Esophagus mucosa (tissue), 1 donor: Measurements from ENCODE around the gene PDE10A. TPM values are rescaled to one million over a fixed set of nuclear protein-coding genes. Genes with fewer than 3 reads are reported as not detected.
"Not testable (repeated sequence)": the region's sequence is repeated elsewhere in the genome, so short reads cannot be mapped to it uniquely, and the experiment has no call there.

Source experiments
- ATAC-seq: fragments of 200-7000 bp; cut with Tn5 transposase; one replicate; pipeline ENCODE4 v1.9.1; 2020
- total RNA-seq: library from RNA; stranded (reverse); gene quantifications from one replicate; pipeline ENCODE4 v1.2.4, GENCODE V29; 2023
- donor health status: DM: yes; HTN: yes; CAD: no.

PDE10A gene
- total RNA-seq, 1 donor from 2014 or later, result 0.72 TPM

DNA sequence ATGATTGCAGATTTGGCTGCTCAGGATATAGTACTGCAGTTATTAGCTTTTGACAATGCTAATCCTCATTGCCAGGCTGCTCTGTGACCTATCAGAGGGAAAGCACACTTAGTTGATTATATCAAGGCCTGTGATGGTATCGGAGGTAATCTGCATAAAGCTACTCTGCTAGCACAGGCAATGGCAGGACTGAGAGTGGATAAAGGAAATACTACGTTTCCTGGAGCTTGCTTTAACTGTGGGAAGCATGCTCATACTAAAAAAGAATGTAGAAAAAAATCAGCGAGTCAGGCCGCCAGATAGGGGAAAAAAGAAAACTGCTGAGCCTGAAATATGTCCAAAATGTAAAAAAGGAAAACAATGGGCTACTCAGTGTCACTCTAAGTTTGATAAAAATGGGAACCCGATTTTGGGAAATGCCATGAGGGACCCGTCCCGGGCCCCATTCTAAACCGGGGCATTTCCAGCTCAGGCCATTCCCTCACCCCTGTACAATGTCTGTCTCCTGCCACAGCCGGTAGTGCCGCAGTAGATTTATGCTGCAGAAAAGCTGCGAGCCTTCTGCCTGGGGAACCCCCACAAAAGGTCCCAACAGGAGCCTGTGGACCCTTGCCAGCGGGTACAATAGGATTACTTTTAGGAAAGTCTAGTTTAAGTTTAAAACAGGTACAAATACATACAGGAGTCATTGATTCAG, 203.3 kb downstream of the PDE10A start:
- ATAC-seq, result not testable (repeated sequence)

DNA sequence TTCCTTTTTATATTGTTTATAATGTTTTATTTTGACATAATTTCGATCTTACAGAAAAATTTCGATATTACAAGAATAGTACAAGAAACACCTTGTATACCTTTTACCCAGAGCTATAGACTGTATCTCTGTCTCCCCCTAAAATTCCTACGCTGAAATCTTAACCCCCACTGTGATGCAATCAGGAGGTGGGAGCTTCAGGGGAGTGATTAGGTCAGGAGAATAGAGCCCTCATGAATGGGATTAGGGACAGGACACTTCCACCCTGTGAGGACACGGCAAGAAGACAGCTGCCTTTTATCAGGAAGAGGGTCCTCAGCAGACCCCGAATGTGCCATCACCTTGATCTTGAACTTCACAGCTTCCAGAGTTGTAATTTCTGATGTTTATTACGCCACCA, 204.9 kb downstream of the PDE10A start:
- no peak for ATAC-seq

DNA sequence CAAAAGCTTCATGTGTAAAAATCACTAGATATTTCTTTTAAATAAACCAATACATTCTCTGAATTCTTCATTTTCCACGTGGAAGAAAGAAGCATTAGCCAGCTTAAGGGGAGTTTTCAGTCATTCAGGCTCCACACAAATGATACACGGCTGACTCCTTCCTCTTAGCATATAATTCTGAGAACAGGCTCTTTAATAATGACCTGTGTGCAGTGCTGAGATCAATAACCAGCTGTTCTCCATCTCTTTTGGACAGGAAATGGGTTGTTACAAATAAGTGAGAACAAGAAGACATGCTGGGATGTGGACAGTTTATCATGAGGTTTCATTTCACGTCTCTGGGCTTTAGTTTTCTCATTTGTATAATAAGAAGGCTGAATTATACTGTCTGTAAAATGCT, 206.8 kb downstream of the PDE10A start:
- no peak for ATAC-seq

DNA sequence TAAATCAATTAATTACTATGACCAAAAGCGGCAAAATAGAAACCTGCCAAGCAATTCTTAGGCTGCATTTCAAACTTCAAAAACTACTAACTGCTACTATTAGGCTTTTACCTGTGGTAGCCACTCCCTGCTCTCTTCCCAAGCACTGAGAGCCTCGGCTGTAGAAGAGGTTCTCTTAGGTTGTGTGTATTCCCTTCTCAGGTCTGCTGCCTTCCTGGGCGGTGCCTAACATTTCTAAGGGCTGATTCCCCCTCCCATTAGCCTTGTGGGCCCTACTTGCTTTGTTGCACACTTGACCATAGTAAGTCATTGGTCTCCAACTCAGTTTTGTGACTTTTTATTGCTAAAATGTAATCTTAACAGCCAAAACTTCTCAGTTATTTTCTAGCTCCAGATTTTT, 207.6 kb downstream of the PDE10A start:
- no peak for ATAC-seq

DNA sequence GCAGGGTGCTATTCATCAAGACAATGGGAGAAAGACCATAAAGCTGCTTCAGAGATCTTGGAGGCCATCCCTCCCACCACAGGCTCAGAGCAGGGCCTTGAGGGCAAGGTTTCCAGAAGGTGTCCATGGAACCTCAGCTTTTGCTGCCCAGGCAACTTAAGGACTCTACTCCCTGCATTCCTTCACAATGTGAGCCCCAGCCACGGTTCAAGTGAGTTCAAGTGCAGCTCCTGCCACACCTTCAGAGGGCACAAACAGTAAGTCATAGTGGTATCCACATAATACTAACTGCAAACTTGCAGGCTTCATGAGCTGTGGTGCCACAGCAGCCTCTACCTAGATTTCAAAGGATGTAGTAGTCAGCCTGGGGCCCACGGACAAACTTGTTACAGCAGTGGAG, 209.6 kb downstream of the PDE10A start:
- ATAC-seq, result no peak

DNA sequence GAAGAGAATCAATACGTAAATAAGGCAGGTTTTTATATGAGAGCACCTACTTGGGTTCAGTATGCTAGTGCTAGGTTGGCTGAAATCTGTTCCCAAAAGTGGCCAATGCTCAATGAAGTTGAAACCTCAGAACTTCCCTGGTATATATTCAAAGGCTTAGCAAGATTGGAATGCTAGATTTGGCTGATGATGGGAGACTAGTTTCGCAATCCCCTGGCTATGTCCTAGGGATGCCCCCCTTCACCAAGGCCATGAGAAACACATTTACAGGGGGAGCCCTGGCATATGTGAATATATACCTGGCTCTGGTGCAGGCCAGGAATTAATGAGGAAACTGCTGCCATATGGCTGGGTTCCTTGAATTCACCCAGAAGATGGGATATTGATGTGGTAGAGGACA, 211.2 kb downstream of the PDE10A start:
- no peak for ATAC-seq

DNA sequence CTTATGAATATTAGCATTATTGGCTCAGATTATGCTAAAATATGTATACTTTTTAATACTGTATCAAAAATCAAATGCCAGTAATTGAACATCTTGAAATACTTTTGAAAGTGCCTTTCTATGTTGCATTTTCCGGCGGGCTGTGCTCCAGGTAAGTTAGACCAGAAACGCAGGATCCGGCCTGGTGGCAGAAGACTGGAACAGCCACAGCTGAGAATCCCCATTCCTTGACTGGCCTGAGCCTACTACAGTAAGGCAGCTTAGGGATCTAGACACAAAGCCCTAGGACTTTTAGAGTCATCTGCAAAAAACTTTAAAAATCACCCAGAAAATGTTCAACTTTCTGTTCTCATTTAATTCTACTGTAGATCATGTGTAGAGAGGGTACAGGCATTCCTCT, 214.8 kb downstream of the PDE10A start:
- ATAC-seq, result no peak

DNA sequence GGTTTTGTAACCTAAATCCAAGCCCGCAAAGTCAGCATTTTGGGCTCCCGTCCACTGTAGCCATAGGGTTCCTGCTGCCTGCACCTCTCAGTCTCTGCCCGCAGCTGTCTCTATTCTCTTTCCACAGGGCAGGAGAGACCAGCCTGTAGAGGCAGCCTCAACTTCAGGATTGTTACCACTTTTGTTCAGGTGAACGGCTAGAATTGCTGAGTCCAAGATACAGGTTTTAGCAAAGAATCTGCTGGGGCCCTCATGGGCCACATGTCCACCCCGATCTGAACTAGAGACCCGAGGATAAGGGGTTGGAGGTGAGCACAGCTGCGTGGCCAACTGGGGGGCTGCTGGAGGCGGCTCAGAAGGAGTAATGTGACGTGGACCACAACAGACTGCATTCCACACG, 215.9 kb downstream of the PDE10A start:
- no peak for ATAC-seq

DNA sequence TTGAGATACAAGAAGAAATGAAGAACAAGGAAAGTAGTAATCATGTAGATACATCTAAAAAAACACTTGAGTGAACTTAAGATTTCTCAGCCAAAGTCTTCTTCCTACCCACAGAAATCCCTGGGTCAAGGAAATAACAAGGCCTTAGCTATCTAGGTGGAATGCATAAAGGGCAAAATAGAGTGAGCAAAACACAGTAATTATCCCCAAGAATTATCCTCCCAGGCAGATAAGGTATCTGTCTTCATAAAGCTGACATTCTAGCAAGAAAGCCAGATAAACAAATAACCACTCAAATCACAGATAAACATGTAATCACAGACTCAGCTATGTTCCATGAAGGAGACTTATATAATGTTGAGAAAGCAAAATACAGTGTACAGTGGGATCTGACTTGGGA, 216.7 kb downstream of the PDE10A start:
- no peak for ATAC-seq

DNA sequence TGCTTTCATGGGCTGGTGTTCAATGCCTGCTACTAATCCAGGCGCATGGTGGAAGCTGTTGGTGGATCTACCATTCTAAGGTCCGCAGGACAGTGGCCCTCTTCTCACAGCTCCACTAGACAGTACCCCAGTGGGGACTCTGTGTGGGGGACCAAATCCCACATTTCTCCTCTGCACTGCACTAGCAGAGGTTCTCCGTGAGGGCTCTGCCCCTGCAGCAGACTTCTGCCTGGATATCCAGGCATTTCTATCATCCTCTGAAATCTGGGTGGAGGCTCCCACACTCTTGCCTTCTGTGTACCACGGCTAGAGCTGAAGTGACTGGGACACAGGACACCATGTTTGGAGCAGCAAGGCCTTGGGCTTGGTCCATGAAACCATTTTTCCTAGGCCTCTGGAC, 219.6 kb downstream of the PDE10A start:
- ATAC-seq, result no peak

DNA sequence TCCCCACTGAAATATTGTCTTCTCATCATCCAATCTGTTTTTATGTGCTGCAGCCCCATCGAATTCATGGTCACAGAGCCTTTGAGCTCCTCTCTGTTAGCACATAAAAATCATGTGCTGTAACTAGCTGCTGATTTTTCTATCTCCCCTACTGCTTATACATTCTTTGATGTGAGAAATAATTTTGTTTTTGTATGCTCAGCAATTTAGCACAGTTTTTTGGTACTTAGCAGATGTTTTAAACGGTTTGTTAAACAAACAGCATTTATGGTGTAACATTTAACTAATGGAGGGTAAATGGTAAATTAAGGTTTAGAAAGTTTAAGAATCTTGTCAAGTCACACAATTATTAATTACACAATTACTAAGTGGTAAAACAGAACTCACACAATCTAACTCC, 221.9 kb downstream of the PDE10A start:
- ATAC-seq, result no peak

DNA sequence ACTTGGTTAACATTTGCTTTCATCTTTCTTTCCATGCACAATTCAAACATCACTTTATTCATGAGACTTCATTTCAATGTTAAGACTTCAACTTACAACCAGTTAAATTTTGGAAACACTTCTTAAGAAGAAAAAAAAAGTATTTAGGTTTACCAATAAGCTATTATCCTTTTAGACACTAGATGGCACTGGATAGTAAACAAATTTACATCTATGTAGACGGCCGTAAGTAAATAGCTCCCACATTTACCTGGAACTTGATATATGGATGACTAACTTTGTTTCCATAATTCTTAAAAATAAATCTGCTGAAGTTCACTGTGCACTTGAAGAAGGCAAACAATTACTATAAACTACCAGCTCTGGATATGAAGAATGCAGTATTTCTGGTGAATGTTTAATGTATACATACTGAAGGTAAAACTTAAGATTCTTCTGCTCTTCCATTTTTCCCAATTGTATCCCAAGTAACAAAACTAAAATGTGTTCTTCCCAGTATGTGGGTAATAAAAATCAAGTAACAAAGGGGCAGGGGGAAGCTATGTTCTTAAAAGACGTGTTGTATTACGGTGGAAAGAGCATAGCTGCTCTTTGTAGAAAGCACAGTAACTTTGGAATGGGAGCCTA, 223.0 kb downstream of the PDE10A start:
- no peak for ATAC-seq

DNA sequence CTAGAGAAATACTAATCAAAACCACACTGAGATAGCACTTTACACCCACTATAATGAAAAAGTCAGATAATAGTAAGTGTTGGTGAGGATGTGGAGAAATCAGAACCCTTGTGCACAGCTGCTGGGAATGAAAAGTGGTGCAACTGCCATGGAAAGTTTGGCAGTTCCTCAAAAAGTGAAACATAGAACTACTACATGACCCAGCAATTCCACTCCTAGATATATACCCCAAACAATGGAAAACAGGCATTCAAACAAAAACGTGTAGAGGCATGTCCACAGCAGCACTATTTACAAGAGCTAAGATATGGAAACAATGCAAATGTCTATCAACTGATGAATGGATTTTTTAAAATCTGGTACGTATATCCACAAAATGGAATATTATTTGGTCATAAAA, 236.1 kb downstream of the PDE10A start:
- ATAC-seq, result no peak

DNA sequence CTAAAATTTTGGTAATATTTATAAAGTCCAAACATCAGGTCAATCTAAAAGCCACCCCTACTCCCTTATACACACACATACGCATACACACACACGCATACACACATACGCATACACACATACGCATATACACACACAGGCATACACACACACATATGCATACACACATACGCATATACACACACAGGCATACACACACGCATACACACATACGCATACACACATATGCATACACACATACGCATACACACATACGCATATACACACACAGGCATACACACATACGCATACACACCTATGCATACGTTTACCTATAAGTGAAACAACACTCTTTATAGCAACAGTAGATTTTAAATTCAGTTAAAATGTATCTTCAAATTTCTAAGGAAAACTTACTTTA, 240.8 kb downstream of the PDE10A start:
- no peak for ATAC-seq

DNA sequence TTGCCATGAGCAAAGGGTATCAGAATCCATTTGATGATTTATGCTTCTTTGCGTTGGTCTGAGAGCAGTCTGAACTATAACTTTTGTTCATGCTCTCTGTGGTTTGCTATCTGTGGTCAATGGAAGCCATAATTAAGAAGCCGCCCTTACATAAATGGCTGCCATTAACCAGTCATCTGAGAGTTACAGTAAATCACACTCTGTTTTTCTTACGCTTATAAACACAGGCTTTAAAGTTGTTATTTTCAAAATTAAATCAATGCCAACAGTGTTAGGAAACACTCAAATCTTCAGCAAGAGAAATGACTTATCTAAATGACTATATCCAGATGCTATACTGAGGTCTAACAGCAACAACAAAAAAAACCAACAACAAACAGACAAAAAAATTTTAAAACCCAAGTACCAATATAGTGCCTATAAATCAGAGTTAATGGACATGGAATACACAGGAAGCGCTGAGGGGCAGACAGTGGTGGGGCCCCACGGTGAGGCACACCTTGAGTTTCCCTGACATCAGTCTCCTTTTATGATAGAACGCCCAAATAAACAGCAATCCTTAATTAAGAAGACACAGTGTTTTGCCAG, 245.7 kb downstream of the PDE10A start:
- ATAC-seq, result no peak

DNA sequence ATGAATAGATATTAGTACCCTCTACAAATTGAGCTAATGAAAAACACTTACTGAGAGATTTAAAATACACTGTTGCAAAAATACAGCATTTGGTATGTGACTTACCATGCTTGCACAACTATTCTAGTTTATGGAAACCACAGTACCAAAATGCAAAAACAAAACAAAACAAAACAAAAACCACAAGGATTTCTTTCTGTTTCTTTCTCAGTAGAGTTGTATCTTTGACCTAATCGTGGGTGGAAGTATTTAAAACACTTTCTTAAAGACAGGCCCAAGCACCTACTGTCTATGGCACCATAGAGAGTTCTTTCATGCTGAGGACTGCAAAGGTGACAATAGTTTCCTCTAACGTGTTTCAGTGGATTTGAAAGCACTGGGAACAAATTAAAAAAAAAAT, 258.3 kb downstream of the PDE10A start:
- ATAC-seq, result no peak

DNA sequence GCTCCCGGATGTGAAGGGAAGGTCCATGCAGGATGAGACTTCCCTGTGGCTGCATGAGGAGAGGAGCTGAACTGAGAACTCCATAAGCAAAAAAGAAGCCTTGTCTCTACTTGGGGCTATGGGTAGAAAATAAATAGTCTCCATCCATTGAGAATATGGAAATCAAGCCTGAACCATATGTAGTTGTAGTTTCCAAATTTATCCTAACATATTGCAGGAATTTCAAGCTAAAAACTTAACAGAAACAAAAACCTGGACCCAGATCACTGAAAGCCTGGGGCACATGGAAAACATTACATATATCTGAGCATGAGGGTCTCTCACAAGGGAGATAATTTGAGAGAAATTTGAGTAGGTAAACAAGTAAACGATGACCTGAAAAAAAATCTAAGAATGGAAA, 258.7 kb downstream of the PDE10A start:
- no peak for ATAC-seq

DNA sequence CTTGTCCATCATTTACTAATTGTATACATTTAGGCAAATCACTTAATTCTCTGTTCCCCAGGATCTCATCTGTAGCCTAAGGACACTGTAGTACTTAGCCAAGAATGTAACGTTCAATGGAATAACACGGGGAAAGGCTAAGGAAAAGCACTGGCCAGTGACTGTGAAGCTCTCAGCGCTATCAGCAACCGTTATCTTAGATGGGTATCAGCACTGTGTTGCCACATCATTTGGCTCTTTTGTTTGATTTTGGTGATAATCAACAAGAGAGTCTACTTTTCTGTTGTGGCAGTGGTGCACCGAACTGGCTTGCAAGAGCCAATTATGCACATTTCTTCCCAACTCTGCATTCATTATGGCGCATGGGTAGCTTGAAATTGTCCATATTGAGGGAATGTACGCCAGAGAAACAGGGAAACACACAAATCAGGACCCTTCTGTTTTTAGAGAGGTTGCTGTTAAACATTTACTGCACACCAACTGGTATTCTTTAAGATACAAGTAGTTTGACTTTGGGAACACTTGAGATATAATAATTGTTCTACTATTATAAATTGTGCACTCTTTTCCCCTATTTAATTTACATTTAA, 259.9 kb downstream of the PDE10A start:
- no peak for ATAC-seq

DNA sequence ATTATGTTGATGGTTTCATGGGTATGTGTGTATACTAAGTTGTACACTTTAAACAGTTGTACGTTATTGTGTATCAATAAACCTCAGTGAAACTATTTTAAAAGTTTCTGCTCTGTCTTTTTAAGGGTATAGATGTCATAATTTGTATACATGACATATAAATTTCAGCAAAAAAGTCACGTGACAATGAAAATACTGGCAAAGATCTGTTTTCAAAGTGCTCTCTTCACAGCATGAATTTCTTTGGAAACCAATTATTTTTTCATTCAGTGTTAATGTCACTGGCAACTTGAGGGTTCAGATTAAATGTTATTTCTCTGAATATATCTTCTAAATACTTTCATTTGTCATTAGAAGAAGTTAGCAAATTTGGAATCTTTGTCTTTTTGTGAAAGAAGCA, 261.9 kb downstream of the PDE10A start:
- ATAC-seq, result no peak

DNA sequence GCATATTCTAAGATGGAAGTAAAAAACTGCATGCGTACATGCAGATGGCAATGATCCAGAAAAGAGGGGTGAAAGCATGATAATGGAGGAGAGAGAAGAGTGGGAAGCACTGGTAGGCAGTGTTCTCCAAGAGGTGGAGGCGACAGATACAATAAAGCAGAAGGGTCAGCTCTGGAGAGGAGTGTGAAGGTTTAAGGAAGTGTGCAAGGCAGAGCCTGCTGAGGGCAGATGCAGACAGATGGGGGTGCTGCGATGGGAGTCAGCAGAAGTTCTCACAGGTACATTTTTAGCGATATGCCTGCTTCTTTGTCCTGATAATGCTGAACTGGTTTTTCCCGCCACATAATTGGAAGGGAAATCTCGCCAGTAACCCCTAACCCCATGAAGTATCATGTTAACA, 272.6 kb downstream of the PDE10A start:
- no peak for ATAC-seq

DNA sequence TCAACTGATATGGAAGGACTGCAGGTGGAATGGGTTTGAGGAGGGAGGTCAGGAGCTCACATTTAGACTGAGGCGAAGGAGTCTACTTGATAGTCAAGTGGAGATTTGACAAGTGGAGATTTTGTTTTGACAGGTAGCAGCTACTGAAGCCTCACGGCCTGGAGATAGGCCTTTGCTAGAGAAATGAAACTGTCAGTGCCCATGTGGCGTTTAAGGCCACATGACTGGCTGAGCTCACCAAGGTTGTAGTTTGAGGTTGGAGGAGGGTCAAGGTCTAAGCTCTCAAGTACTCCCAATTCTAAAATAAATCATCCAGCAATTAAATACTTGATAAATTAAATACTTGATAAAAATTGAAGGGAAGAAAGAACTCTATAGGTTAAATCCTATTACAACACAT, 273.5 kb downstream of the PDE10A start:
- no peak for ATAC-seq

DNA sequence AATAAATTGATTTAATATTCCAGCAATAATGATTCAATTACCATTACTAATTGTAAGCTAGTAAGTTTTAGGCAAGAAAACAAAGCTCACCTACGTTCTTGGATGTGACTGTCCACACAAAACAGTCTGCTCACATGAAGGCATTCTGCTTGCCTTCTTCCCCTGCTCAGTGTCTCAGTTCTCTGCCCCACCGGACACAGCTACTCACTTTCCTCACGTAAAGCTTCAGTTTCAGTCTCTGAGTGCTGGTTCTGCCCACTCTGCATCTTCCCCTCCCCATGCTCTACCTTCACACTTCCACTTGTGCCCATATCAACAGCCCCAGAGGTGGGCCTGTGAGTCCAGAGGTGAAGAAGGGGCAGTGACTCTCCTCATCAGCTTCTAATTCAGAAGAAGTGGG, 279.7 kb downstream of the PDE10A start:
- no peak for ATAC-seq

DNA sequence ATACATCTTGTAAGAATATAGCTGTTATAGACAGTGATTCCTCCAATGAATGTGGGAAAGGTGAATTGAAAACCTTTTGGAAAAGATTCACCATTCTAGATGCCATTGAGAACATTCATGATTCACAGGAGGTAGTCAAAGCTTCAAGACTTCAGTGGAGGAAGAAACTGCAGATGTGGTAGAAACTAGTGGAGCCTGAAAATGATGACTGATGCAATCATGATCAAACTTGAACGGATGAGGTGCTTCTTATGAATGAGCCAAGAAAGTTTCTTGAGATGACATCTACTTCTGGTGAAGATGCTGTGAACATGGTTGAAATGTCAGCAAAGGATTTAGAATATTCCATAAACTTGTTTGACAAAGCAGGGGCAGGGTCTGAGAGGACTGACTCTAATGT, 286.9 kb downstream of the PDE10A start:
- ATAC-seq, result no peak

DNA sequence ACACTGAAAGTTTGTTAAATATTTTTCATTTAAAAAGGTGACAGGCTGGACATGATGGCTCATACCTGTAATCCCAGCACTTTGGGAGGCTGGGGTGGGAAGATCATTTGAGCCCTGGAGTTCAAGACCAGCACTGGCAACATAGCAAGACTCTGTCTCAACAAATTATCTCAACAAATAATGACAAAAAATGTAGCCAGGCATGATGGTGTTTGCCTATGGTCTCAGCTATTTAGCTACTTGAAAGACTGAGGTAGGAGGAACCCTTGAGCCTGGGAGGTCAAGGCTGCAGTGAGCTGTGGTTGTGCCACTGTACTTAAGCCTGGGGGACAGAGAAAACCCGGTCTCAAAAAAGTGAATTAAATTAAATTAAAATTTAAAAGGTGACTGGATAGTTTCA, 297.7 kb downstream of the PDE10A start:
- no peak for ATAC-seq
